HT1080 (cell line): ENCODE data around the gene DKKL1. TPM values are rescaled to one million over a fixed set of nuclear protein-coding genes. Genes with fewer than 3 reads are reported as not detected.
"Not testable (repeated sequence)": the region's sequence is repeated elsewhere in the genome, so short reads cannot be mapped to it uniquely, and the experiment has no call there.

Experiments
- DNase-seq: peaks from one replicate; pipeline ENCODE4 v3.0.0-alpha.2; 2015; ENCODE audit warnings: low read depth
- total RNA-seq: library from RNA; depleted of rRNA; stranded (reverse); fragments of >200 nt; shearing (Covaris generic); gene quantifications from 2 replicates; pipeline ENCODE4 v1.2.3, GENCODE V29; 2014

Gene DKKL1
- total RNA-seq, 1 experiment from 2014 or later: not detected

DNA sequence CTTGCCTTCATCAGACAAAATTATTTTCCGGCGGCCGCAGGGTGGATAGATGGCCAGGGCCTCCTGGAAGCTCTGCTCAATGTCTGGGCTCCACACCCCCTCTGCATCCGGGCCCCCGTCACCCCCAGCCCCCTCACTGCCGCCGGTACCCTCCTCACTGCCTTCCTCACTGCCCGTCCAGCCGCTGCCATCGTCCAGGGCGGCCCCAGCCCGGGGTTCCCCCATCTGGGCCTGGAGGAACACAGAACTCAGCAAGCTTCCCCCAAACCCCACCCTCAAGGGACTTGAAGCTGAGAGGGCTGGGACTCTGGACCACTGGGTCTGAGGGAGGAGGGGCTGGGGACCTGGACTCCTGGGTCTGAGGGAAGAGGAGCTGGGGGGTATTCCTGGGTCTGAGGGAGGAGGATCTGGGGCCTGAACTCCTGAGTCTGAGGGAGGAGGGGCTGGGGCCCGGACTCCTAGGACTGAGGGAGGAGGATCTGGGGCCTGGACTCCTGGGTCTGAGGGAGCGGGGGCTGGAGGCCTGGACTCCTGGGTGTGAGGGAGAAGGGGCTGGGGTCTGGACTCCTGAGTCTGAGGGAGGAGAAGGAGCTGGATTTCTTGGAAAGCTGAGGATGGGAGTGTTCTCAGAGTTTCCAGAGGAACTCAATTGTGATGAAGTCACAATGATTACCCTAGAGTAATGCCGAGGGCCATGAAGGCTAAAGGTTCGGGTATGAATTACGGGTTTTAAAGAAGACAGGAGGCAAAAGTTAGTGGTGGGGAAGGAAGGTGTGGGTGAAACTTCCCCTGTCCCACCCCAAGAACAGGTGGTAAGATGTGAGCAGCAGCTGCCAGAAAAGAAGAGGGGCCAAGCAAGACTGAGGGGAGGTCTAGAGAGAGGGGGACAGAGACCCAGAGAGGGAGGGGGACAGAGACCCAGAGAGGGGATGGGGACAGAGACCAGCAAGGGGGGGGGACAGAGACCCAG, 3.5 kb upstream of the DKKL1 start:
- no peak for DNase-seq

GRCh38 chr19:49361438-49362047, 2.1 kb upstream of the DKKL1 start:
- peak; percentile 29 for DNase-seq

- DNase-seq: no peak
These were observed 1.4 kb upstream of the DKKL1 start, which contains the start of gene TEAD2 for GRCh38 chr19:49362048-49362928. TEAD2 (minus strand) TSS chr19:49362416; CDS start chr19:49360075, 2,341 bp downstream.

- DNase-seq: peak; percentile 7
These were observed 779 bp upstream of the DKKL1 start for GRCh38 chr19:49362929-49363267.

- DNase-seq: no peak
These were observed 533 bp downstream of the DKKL1 start for GRCh38 chr19:49364083-49364737.

GRCh38 chr19:49366110-49366509, 2.4 kb downstream of the DKKL1 start:
- no peak for DNase-seq

GRCh38 chr19:49368711-49369358, 5.2 kb downstream of the DKKL1 start:
- no peak for DNase-seq

GRCh38 chr19:49371184-49371583, 7.5 kb downstream of the DKKL1 start:
- no peak for DNase-seq

- DNase-seq: not testable (repeated sequence)
These were observed 9.5 kb downstream of the DKKL1 start for GRCh38 chr19:49373174-49373573.

DNA sequence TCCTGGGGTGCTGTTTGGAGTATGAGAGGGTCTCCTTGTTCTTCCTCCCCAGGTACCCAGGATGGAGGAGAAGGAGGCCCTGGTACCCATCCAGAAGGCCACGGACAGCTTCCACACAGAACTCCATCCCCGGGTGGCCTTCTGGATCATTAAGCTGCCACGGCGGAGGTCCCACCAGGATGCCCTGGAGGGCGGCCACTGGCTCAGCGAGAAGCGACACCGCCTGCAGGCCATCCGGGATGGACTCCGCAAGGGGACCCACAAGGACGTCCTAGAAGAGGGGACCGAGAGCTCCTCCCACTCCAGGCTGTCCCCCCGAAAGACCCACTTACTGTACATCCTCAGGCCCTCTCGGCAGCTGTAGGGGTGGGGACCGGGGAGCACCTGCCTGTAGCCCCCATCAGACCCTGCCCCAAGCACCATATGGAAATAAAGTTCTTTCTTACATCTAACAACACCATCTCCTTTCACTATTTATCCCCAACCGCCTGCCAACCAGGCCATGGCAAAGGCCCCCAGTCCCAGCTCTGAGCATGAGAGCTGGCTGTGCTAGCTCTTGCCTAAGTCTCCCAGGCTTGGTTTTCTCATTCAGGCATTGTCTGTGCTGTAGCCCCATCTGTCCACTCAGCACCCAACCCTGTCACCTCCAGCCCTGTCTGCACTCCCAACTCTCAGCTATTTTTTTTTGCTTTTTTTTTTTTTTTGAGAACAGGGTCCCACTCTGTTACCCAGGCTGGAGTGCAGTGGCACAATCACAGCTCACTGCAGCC, 11.2 kb downstream of the DKKL1 start:
- no peak for DNase-seq

GRCh38 chr19:49378512-49378911, 14.8 kb downstream of the DKKL1 start:
- no peak for DNase-seq

DNA sequence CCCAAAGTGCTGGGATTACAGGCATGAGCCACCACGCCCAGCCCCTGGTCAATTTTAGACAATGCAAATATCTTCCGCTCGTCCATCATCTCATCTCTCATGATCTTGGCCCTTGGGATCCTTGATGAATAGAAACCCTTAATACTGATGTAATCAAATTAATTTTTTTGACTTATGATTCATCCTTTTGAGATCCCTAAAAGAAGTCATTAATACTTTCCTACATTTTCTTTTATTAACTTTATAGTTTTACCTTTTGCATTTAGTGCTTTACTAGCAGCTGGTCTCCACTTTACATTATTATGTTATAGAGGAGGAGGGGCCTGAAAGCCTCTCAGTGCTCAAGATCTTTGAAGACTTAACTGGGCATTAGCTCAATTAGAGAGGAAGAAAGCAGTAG, 16.7 kb downstream of the DKKL1 start:
- no peak for DNase-seq

DNA sequence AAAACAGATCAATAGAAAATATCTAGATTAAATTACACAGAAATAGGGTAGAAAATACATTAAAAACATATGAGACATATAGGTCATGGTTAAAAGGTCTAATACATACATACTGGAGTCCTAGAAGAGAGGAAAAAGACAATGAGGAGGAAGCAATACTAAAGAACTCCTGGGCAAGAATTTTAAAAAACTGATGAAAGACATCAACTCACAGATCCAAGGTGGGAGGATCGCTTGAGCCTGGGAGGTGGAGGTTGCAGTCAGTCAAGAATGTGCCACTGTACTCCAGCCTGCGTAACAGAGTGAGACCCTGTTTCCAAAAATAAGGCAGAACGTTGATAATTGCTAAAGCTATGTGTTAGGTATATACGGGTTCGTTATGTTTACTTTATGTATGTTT, 19.0 kb downstream of the DKKL1 start:
- DNase-seq: no peak

- DNase-seq: no peak
These were observed 19.9 kb downstream of the DKKL1 start for GRCh38 chr19:49383599-49383998.

DNA sequence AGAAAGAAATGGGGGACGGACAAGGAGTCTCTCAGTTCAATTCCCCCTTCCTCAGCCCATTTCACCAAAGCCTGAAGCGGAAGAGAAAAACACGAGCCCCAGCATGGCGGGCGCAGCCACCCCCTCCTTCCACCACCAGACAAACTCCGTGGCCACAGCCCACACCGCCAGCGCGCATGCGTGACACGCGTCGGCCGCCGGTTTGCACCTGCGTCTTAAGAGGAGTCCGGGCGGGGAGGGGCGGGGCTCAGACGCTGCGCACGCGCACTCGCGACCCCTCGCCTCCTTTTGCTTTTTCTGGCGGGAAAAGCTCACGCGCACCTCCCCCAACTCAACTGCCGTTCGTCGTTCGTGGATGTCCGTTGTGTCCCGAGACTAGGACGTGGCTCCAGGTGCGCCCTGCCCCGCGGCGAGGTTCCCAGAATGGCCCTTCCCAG, 24.3 kb downstream of the DKKL1 start, which contains the start of gene KASH5:
Gene KASH5 (plus strand): TSS at position 314 of the 437 bp plus-strand sequence. CDS start 2,635 bp downstream, outside the sequence.
- DNase-seq: peak; percentile 32

- no peak for DNase-seq
These were observed 25.7 kb downstream of the DKKL1 start for GRCh38 chr19:49389406-49389805.

DNA sequence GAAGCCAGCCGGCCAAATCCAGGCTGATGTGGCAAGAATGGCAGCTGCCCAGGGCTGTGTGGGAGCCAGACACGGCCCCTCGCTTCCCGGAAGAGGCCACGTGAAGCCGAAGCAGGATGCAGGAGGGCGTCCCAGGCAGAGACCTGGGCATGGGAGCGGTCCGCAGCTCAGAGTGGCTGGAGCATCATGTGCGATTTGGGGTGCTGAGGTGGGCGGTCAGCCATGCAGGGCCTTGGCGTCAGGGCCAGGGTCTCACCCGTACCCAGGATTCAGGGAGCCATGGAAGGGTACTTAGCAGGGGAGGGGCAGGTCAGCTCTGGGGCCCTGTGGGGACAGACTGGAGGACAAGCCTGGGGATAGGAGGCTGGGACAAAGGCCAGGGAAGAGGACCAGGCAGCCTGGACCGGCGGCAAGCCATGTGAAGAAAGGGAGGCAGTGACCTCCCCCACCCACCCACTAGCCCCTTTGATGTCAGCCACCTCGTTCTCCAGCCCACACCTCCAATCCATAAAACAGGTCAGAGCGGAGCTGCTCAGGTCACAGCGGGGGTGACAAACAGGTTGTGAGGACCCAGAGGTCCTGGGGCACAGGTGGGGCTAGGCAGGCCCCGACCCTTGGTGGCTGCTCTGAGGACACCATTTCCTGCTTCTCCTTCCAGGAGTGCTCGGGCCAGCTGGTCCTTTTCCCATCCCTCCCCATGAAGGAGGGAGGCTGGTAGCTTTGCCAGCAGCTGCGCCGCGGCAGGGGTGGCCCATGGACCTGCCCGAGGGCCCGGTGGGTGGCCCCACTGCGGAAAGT, 26.7 kb downstream of the DKKL1 start:
- no peak for DNase-seq

- no peak for DNase-seq
These were observed 27.3 kb downstream of the DKKL1 start for GRCh38 chr19:49390929-49391359.
